ENCODE results near the gene FUBP1. TPM values are rescaled to one million over a fixed set of nuclear protein-coding genes. Genes with fewer than 3 reads are reported as not detected.

The FUBP1 gene
- total and polyA plus RNA-seq, 2 donors (not counting 3 experiments of a cell fraction or from before 2014, with no cell fraction given), result 112 to 166 TPM

DNA sequence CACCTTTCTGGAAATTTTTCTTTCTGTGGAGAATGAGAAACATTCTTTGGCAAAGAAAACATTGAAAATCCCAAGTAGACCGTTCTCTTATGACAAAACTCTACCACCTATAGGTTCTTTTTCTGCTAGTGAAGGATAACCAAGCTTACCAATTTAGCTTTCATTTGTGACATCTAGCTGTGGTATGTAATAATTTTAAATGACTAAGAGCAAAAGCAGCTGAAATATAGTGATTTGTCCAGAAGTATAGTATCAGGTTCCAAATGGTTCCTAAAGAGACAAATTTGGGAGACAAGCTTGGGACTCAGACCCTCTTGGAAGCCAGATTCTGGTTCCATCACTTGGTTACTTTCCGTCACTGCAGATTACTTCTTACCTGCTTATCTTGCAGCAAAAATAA is 24.4 kb downstream of the FUBP1 start:
- Histone ChIP-seq H3K4me2 (ENCODE audit: insufficient read depth, low read length) (no peak overlapping the region), H3K4me3 (replicated peaks in 1 of 3; ENCODE audit: insufficient read depth in 1 of 3, low read depth in 1 of 3, low read length in 3 of 3) (no peak overlapping the region), H4K20me1 (replicated peaks; ENCODE audit: control insufficient read depth, extremely low read depth, insufficient read depth, low read length) (no peaks in the 10 kb centered on the region), H3K79me2 (ENCODE audit: control insufficient read depth, insufficient read depth, low read length) (peaks cover 51% of the 10 kb centered on the region), H3K27me3 (ENCODE audit: control insufficient read depth in 2 of 2, insufficient read depth in 2 of 2, low read length in 2 of 2) (no peaks in the 10 kb centered on the region), H3K4me1 (ENCODE audit: control insufficient read depth, extremely low read depth, insufficient read depth, low read length) (peaks cover 4% of the 10 kb centered on the region), H3K9me3 (replicated peaks; ENCODE audit: control insufficient read depth, insufficient read depth, low read length) (no peaks in the 10 kb centered on the region), H2AFZ (ENCODE audit: low read depth, low read length) (no peak overlapping the region), H3K9me1 (replicated peaks; ENCODE audit: control insufficient read depth, extremely low read depth, insufficient read depth, low read length) (no peaks in the 10 kb centered on the region), H3K36me3 (ENCODE audit: control insufficient read depth in 2 of 2, extremely low read depth in 1 of 2, insufficient read depth in 2 of 2, low read length in 2 of 2) (peaks cover 23 to 62% of the 10 kb centered on the region in 2 experiments), H3K27ac (ENCODE audit: insufficient read depth, low read depth, low read length) (no peak overlapping the region), H3K9ac (replicated peaks; ENCODE audit: extremely low read depth, insufficient read depth, low read length) (no peak overlapping the region)
- CTCF ChIA-PET, result interaction anchor here (1.3 to 2.2 kb wide), 3 partner anchors 9 to 160 kb away, joined by 3 to 5 read pairs (median 3); no protein-coding TSS in a partner anchor
- no TSS peak for BruUV-seq (replicated peaks)
- dilution Hi-C loops (cut with MboI; ENCODE audit: extremely low pct_ligation_motif_present, low sequenced_read_pairs), result no loop called here
- DNase-seq (ENCODE audit: low read depth, low spot score) (no peak), FAIRE-seq (no peak)
- POLR2A ChIA-PET, result no interaction called here
- TF ChIP-seq POLR2A (IDR thresholded peaks at IDR 0.05; ENCODE audit: low read depth, low read length), result no peak
- no peak for TF ChIP-seq MYC (IDR thresholded peaks at IDR 0.05; ENCODE audit: low read depth, low read length)
- TF ChIP-seq GATA2 (IDR thresholded peaks at IDR 0.05; ENCODE audit: insufficient read depth, insufficient read length, low read depth, low read length), result no peak
- TF ChIP-seq, protein P1, sequence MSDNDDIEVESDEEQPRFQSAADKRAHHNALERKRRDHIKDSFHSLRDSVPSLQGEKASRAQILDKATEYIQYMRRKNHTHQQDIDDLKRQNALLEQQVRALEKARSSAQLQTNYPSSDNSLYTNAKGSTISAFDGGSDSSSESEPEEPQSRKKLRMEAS (IDR thresholded peaks at IDR 0.05; ENCODE audit: insufficient read depth, insufficient read length), result no peak
- TF ChIP-seq, protein P2, sequence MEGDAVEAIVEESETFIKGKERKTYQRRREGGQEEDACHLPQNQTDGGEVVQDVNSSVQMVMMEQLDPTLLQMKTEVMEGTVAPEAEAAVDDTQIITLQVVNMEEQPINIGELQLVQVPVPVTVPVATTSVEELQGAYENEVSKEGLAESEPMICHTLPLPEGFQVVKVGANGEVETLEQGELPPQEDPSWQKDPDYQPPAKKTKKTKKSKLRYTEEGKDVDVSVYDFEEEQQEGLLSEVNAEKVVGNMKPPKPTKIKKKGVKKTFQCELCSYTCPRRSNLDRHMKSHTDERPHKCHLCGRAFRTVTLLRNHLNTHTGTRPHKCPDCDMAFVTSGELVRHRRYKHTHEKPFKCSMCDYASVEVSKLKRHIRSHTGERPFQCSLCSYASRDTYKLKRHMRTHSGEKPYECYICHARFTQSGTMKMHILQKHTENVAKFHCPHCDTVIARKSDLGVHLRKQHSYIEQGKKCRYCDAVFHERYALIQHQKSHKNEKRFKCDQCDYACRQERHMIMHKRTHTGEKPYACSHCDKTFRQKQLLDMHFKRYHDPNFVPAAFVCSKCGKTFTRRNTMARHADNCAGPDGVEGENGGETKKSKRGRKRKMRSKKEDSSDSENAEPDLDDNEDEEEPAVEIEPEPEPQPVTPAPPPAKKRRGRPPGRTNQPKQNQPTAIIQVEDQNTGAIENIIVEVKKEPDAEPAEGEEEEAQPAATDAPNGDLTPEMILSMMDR (IDR thresholded peaks at IDR 0.05; ENCODE audit: extremely low read depth in 1 of 2, insufficient read depth in 1 of 2, low read depth in 1 of 2, low read length in 2 of 2), result no peak
- no peak for TF ChIP-seq JUN (IDR thresholded peaks at IDR 0.05; ENCODE audit: borderline replicate concordance, insufficient read depth, insufficient read length, low read depth)
- no peak for TF ChIP-seq FOS (IDR thresholded peaks at IDR 0.05; ENCODE audit: borderline replicate concordance, insufficient read depth, low read length)
- no peak for TF ChIP-seq EZH2 (IDR thresholded peaks at IDR 0.05; ENCODE audit: borderline replicate concordance, low read depth, low read length, severe bottlenecking)
- intact Hi-C loops (cut with micrococcal nuclease), result no loop called here
